Fibroblast of skin of back (primary cell): Measurements from ENCODE around the gene XCR1.
"Not testable (repeated sequence)": the region's sequence is repeated elsewhere in the genome, so short reads cannot be mapped to it uniquely, and the experiment has no call there.

Experiments
- DNase-seq: peaks from one replicate; pipeline ENCODE4 v3.0.0-alpha.2; 2013

The XCR1 gene

GRCh38 chr3:46003706-46004105, 23.6 kb downstream of the XCR1 start:
- DNase-seq, result not testable (repeated sequence)

GRCh38 chr3:46001178-46001577, 26.1 kb downstream of the XCR1 start:
- no peak for DNase-seq

- no peak for DNase-seq
Observed at GRCh38 chr3:45997942-45998341, 29.3 kb downstream of the XCR1 start.

- not testable (repeated sequence) for DNase-seq
Observed at GRCh38 chr3:45997499-45997898, 29.8 kb downstream of the XCR1 start.

GRCh38 chr3:45995236-45996192, 31.8 kb downstream of the XCR1 start, which contains the start of gene FYCO1:
FYCO1 (minus strand) TSS chr3:45995824; CDS start chr3:45984910, 10,914 bp downstream.
- DNase-seq, result peak; percentile 88

- DNase-seq, result no peak
Observed at GRCh38 chr3:45994419-45995235, 32.7 kb downstream of the XCR1 start.

- peak; percentile 7 for DNase-seq
Observed at GRCh38 chr3:45993421-45994027, 33.8 kb downstream of the XCR1 start.

GRCh38 chr3:45992821-45993221, 34.5 kb downstream of the XCR1 start:
- peak; percentile 92 for DNase-seq

GRCh38 chr3:45992133-45992729, 35.1 kb downstream of the XCR1 start:
- DNase-seq, result no peak

GRCh38 chr3:45991341-45991740, 35.9 kb downstream of the XCR1 start:
- no peak for DNase-seq

- DNase-seq, result no peak
Observed at GRCh38 chr3:45990181-45990580, 37.1 kb downstream of the XCR1 start.

GRCh38 chr3:45988804-45989203, 38.5 kb downstream of the XCR1 start:
- DNase-seq, result peak; percentile 89

GRCh38 chr3:45988362-45988761, 38.9 kb downstream of the XCR1 start:
- no peak for DNase-seq

- DNase-seq, result peak; percentile 35
Observed at GRCh38 chr3:45987368-45988291, 39.7 kb downstream of the XCR1 start.

GRCh38 chr3:45986303-45986982, 40.8 kb downstream of the XCR1 start:
- peak; percentile 89 for DNase-seq

- DNase-seq, result no peak
Observed at GRCh38 chr3:45985532-45986302, 41.6 kb downstream of the XCR1 start.

GRCh38 chr3:45984331-45985312, 42.7 kb downstream of the XCR1 start:
- DNase-seq, result no peak

- no peak for DNase-seq
Observed at GRCh38 chr3:45983770-45984169, 43.5 kb downstream of the XCR1 start.
